ENCODE measurements around the gene IGF1. TPM values are rescaled to one million over a fixed set of nuclear protein-coding genes. Genes with fewer than 3 reads are reported as not detected.

The IGF1 gene
- total and polyA plus RNA-seq, 2 experiments from 2014 or later: 2.3 to 2.9 TPM

- Histone ChIP-seq H4K20me1 (ENCODE audit: insufficient read depth) (no peaks in the 10 kb centered on the region), H3K27ac (no peak overlapping the region), H3K36me3 (ENCODE audit: low read depth) (no peaks in the 10 kb centered on the region), H2AFZ (no peak overlapping the region), H3K4me2 (ENCODE audit: unreplicated experiment) (peak overlapping the region; percentile 32), H3K9me3 (ENCODE audit: low read depth) (no peaks in the 10 kb centered on the region), H3F3A (ENCODE audit: insufficient read depth) (peaks cover 10% of the 10 kb centered on the region; the same call in 1 of the 2 replicates), H3K27me3 (replicated peaks; ENCODE audit: insufficient read depth) (no peaks in the 10 kb centered on the region), H3K4me1 (ENCODE audit: insufficient read depth) (peaks cover 18% of the 10 kb centered on the region), H3K4me3 (no peak overlapping the region), H3K9ac (no peak overlapping the region), H3K9me2 (ENCODE audit: insufficient read depth) (0 out of 2 replicates have a peak, but pooled peaks cover 5% of the 10 kb centered on the region), H3K79me2 (ENCODE audit: insufficient read depth) (no peaks in the 10 kb centered on the region)
- no peak for DNase-seq
- TF ChIP-seq EZH2phosphoT487 (IDR thresholded peaks at IDR 0.05; ENCODE audit: insufficient read depth, low read depth) (no peak), EZH2 (IDR thresholded peaks at IDR 0.05; ENCODE audit: insufficient read depth, poor library complexity, severe bottlenecking) (no peak)
- WGBS, 2 experiments (ENCODE audit: low coverage in 1 of 2, low lambda C conversion rate in 2 of 2, missing lambda C conversion rate in 2 of 2): 9 to 23% methylated on average over 2 of the region's 2 CpGs
- in situ Hi-C loops (cut with MboI): no loop called here
Measured at GRCh38 chr12:102438827-102439210, 41.5 kb downstream of the IGF1 start.

GRCh38 chr12:102438047-102438826 lies 42.1 kb downstream of the IGF1 start:
- no peaks in the 10 kb centered on the region for H3K27me3 ChIP-seq (replicated peaks; ENCODE audit: insufficient read depth)
- no peak overlapping the region for H3K9ac ChIP-seq
- no peaks in the 10 kb centered on the region for H3K36me3 ChIP-seq (ENCODE audit: low read depth)
- H3K79me2 ChIP-seq (ENCODE audit: insufficient read depth): no peaks in the 10 kb centered on the region
- H3K9me2 ChIP-seq (ENCODE audit: insufficient read depth): 0 out of 2 replicates have a peak, but pooled peaks cover 5% of the 10 kb centered on the region
- no peaks in the 10 kb centered on the region for H4K20me1 ChIP-seq (ENCODE audit: insufficient read depth)
- peaks cover 10% of the 10 kb centered on the region; the same call in 1 of the 2 replicates for H3F3A ChIP-seq (ENCODE audit: insufficient read depth)
- in situ Hi-C loops (cut with MboI): no loop called here
- H2AFZ ChIP-seq: no peak overlapping the region
- H3K4me2 ChIP-seq (ENCODE audit: unreplicated experiment): peak overlapping the region; percentile 32
- no peak overlapping the region for H3K4me3 ChIP-seq
- H3K4me1 ChIP-seq (ENCODE audit: insufficient read depth): peaks cover 18% of the 10 kb centered on the region
- DNase-seq: peak; percentile 43
- TF ChIP-seq EZH2phosphoT487 (IDR thresholded peaks at IDR 0.05; ENCODE audit: insufficient read depth, low read depth): no peak
- TF ChIP-seq EZH2 (IDR thresholded peaks at IDR 0.05; ENCODE audit: insufficient read depth, poor library complexity, severe bottlenecking): no peak
- H3K27ac ChIP-seq: no peak overlapping the region
- no peaks in the 10 kb centered on the region for H3K9me3 ChIP-seq (ENCODE audit: low read depth)
- 68 to 70% methylated on average over 11 of the region's 11 CpGs for WGBS, 2 experiments (ENCODE audit: low coverage in 1 of 2, low lambda C conversion rate in 2 of 2, missing lambda C conversion rate in 2 of 2)

DNA sequence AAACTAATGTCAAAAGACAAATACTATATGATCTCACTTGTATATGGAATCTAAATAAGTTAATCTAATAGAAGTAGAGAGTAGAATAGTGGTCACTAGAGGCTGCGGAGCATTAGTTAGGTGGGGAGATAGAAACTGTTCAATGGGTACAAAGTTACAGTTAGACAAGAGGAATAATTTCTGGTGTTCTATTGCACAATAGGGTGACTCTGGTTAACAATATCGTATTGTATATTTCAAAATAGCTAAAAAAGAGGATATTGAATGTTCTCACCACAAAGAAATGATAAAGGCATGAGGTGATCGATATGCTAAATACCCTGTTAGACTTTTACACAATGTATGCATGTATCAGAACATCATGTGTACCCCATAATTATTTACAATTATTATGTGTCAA lies 42.9 kb downstream of the IGF1 start:
- TF ChIP-seq EZH2phosphoT487 (IDR thresholded peaks at IDR 0.05; ENCODE audit: insufficient read depth, low read depth): no peak
- TF ChIP-seq EZH2 (IDR thresholded peaks at IDR 0.05; ENCODE audit: insufficient read depth, poor library complexity, severe bottlenecking): no peak
- H3K9me3 ChIP-seq (ENCODE audit: low read depth): no peaks in the 10 kb centered on the region
- 62 to 72% methylated on average over 3 of the region's 3 CpGs for WGBS, 2 experiments (ENCODE audit: low coverage in 1 of 2, low lambda C conversion rate in 2 of 2, missing lambda C conversion rate in 2 of 2)
- peaks cover 10% of the 10 kb centered on the region; the same call in 1 of the 2 replicates for H3F3A ChIP-seq (ENCODE audit: insufficient read depth)
- 0 out of 2 replicates have a peak, but pooled peaks cover 5% of the 10 kb centered on the region for H3K9me2 ChIP-seq (ENCODE audit: insufficient read depth)
- no peak overlapping the region for H3K4me3 ChIP-seq
- H3K27me3 ChIP-seq (replicated peaks; ENCODE audit: insufficient read depth): no peaks in the 10 kb centered on the region
- in situ Hi-C loops (cut with MboI): no loop called here
- no peak overlapping the region for H3K4me2 ChIP-seq (ENCODE audit: unreplicated experiment)
- no peak overlapping the region for H2AFZ ChIP-seq
- peaks cover 18% of the 10 kb centered on the region for H3K4me1 ChIP-seq (ENCODE audit: insufficient read depth)
- no peaks in the 10 kb centered on the region for H4K20me1 ChIP-seq (ENCODE audit: insufficient read depth)
- H3K36me3 ChIP-seq (ENCODE audit: low read depth): no peaks in the 10 kb centered on the region
- H3K9ac ChIP-seq: no peak overlapping the region
- no peak overlapping the region for H3K27ac ChIP-seq
- H3K79me2 ChIP-seq (ENCODE audit: insufficient read depth): no peaks in the 10 kb centered on the region
- DNase-seq: no peak

DNA sequence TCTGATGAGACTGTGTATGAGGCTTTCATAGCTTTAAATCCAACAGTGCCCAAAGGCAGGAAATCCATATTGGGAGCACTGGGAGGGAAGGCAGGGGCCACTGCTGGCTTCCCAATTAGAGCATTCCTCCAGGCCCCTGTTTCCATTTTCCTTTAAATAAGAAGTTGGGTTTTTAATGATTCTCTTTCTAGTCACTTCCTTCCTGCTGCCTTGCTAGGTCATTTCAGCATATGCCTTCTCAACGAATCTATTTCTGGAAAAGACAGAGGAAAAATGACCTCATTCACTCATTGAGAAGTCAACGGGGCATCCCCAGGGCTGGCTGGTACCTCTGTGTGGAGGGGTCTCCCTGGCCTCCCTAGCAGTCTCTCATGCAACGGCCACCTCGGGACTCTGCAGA lies 43.5 kb downstream of the IGF1 start:
- Histone ChIP-seq H3K9me2 (ENCODE audit: insufficient read depth) (0 out of 2 replicates have a peak, but pooled peaks cover 5% of the 10 kb centered on the region), H2AFZ (no peak overlapping the region), H3K9me3 (ENCODE audit: low read depth) (no peaks in the 10 kb centered on the region), H3K4me1 (ENCODE audit: insufficient read depth) (peaks cover 18% of the 10 kb centered on the region), H3K27me3 (replicated peaks; ENCODE audit: insufficient read depth) (no peaks in the 10 kb centered on the region), H3K4me3 (no peak overlapping the region), H3K9ac (no peak overlapping the region), H4K20me1 (ENCODE audit: insufficient read depth) (no peaks in the 10 kb centered on the region), H3F3A (ENCODE audit: insufficient read depth) (peaks cover 10% of the 10 kb centered on the region; the same call in 1 of the 2 replicates), H3K79me2 (ENCODE audit: insufficient read depth) (no peaks in the 10 kb centered on the region), H3K36me3 (ENCODE audit: low read depth) (no peaks in the 10 kb centered on the region), H3K4me2 (ENCODE audit: unreplicated experiment) (no peak overlapping the region), H3K27ac (no peak overlapping the region)
- DNase-seq: no peak
- WGBS, 2 experiments (ENCODE audit: low coverage in 1 of 2, low lambda C conversion rate in 2 of 2, missing lambda C conversion rate in 2 of 2): 46 to 52% methylated on average over 4 of the region's 4 CpGs
- in situ Hi-C loops (cut with MboI): no loop called here
- TF ChIP-seq EZH2 (IDR thresholded peaks at IDR 0.05; ENCODE audit: insufficient read depth, poor library complexity, severe bottlenecking) (no peak), EZH2phosphoT487 (IDR thresholded peaks at IDR 0.05; ENCODE audit: insufficient read depth, low read depth) (no peak)
